CD4-positive, alpha-beta T cell (primary cell): ENCODE data around the gene RFPL3. TPM values are rescaled to one million over a fixed set of nuclear protein-coding genes. Genes with fewer than 3 reads are reported as not detected.

Experiments
- ATAC-seq: fragments of 200-7000 bp; cut with Tn5 transposase; one replicate; pipeline ENCODE4 v1.10.0; 2022; ENCODE audit warnings: mild to moderate bottlenecking; ENCODE audit not compliant: poor library complexity
- CTCF ChIA-PET: fragments of 350-600 bp; sonication (Branson Sonifier 250); formaldehyde crosslinking; loops from one replicate; lab custom pipeline; 2021; ENCODE audit warnings: antibody characterized with exemption, inconsistent platforms; lab: Charles Lee
- POLR2A ChIA-PET: fragments of 350-600 bp; sonication (Branson Sonifier 250); formaldehyde crosslinking; loops from one replicate; lab custom pipeline; 2021; ENCODE audit warnings: antibody characterized with exemption, inconsistent platforms; lab: Charles Lee
- DNase-seq, 14 experiments: peaks; one replicate each; pipeline ENCODE4 v3.0.0-alpha.2; 2013 to 2020; ENCODE audit warnings: mixed read lengths in 2 of 14
- H3K27ac ChIP-seq, 2 donors: one replicate each; pipeline versions ENCODE4 v1.5.1 to v1.7.0; 2013; ENCODE audit warnings: low read length in 2 of 2, low read depth in 1 of 2, mild to moderate bottlenecking in 1 of 2
- H3K27me3 ChIP-seq, 2 experiments: 1 replicate in 1 of 2; 2 replicates in 1 of 2; pipeline versions ENCODE4 v1.6.1 to v1.7.0; 2013; ENCODE audit warnings: low read length in 2 of 2, control low read depth in 1 of 2, mild to moderate bottlenecking in 1 of 2, moderate library complexity in 1 of 2; ENCODE audit not compliant: insufficient read depth in 2 of 2, control insufficient read depth in 1 of 2
- H3K36me3 ChIP-seq: one replicate; pipeline ENCODE4 v1.6.1; 2013; ENCODE audit warnings: low read length, control low read depth; ENCODE audit not compliant: insufficient read depth
- H3K4me1 ChIP-seq: one replicate; pipeline ENCODE4 v1.6.1; 2013; ENCODE audit warnings: low read length, control low read depth; ENCODE audit not compliant: insufficient read depth
- H3K4me3 ChIP-seq: one replicate; pipeline ENCODE4 v1.5.1; 2013; ENCODE audit warnings: mild to moderate bottlenecking, low read length, moderate library complexity
- H3K9me3 ChIP-seq, 2 experiments: 1 replicate in 1 of 2; 2 replicates in 1 of 2; pipeline versions ENCODE4 v1.6.1 to v1.7.0; 2013; ENCODE audit warnings: low read length in 2 of 2, mild to moderate bottlenecking in 2 of 2, control low read depth in 1 of 2, moderate library complexity in 1 of 2; ENCODE audit not compliant: control insufficient read depth in 1 of 2, insufficient read depth in 1 of 2
- H3K27ac Mint-ChIP-seq: one replicate; pipeline ENCODE4 v1.8.0; 2020; ENCODE audit warnings: mixed read lengths
- H3K27me3 Mint-ChIP-seq: one replicate; pipeline ENCODE4 v1.8.0; 2021; ENCODE audit warnings: mixed read lengths
- H3K36me3 Mint-ChIP-seq: one replicate; pipeline ENCODE4 v1.8.0; 2021; ENCODE audit warnings: low read depth, mixed read lengths
- H3K4me1 Mint-ChIP-seq: one replicate; pipeline ENCODE4 v1.8.0; 2021; ENCODE audit warnings: low read depth, mixed read lengths
- H3K4me3 Mint-ChIP-seq: one replicate; pipeline ENCODE4 v1.8.0; 2020; ENCODE audit warnings: mild to moderate bottlenecking, mixed read lengths
- H3K9me3 Mint-ChIP-seq: one replicate; pipeline ENCODE4 v1.8.0; 2020; ENCODE audit warnings: mixed read lengths
- CTCF ChIP-seq: fragments of 200-600 bp; IDR thresholded peaks from one replicate; pipeline ENCODE4 v1.8.0; 2022; ENCODE audit warnings: antibody characterized with exemption, mild to moderate bottlenecking
- intact Hi-C, 2 experiments: fragments of 100-400 bp; cut with DNase I in 1 of 2; cut with micrococcal nuclease in 1 of 2; formaldehyde crosslinking; loops; one replicate each; pipeline versions ENCODE4 v1.15.1 to v1.9.0; 2023 to 2025; cut with DNase I, micrococcal nuclease
- total RNA-seq, 174 experiments: library from RNA in 2 of 174; stranded (reverse) in 2 of 174; gene quantifications; one replicate each; pipeline ENCODE4 v1.2.3 and lab custom pipeline; 2021 to 2026

Gene RFPL3
- total RNA-seq, 2 experiments from 2014 or later = not detected

- DNase-seq (no peak), ATAC-seq (no peak)
- no peak overlapping the region for H3K27ac Mint-ChIP-seq
- Histone ChIP-seq H3K4me1 (no peaks in the 10 kb centered on the region), H3K4me3 (no peak overlapping the region), H3K9me3 (peaks cover 0 to 13% of the 10 kb centered on the region in 2 experiments), H3K27ac (no peak overlapping the region), H3K36me3 (no peaks in the 10 kb centered on the region), H3K27me3 (peaks cover 0 to 11% of the 10 kb centered on the region in 2 experiments)
- POLR2A ChIA-PET = no interaction called here
- peaks cover 45% of the 10 kb centered on the region for H3K27me3 Mint-ChIP-seq
- H3K36me3 Mint-ChIP-seq = no peaks in the 10 kb centered on the region
- no peaks in the 10 kb centered on the region for H3K9me3 Mint-ChIP-seq
- CTCF ChIA-PET = no interaction called here
- intact Hi-C loops = no loop called here
- H3K4me3 Mint-ChIP-seq = no peak overlapping the region
- no peaks in the 10 kb centered on the region for H3K4me1 Mint-ChIP-seq
- TF ChIP-seq CTCF = no peak
Measured at GRCh38 chr22:32333769-32334659, 23.7 kb upstream of the RFPL3 start.

- no peak overlapping the region for H3K27ac Mint-ChIP-seq
- H3K4me3 ChIP-seq = no peak overlapping the region
- H3K9me3 ChIP-seq = peaks cover 0 to 13% of the 10 kb centered on the region in 2 experiments
- TF ChIP-seq CTCF = no peak
- H3K27ac ChIP-seq = no peak overlapping the region
- no peaks in the 10 kb centered on the region for H3K4me1 Mint-ChIP-seq
- intact Hi-C loops = no loop called here
- H3K27me3 ChIP-seq = peaks cover 0 to 14% of the 10 kb centered on the region in 2 experiments
- CTCF ChIA-PET = interaction anchor here (0.9 kb wide), 1 partner anchor 10 kb away, joined by 4 read pairs; no protein-coding TSS in a partner anchor
- POLR2A ChIA-PET = no interaction called here
- H3K36me3 Mint-ChIP-seq = no peaks in the 10 kb centered on the region
- no peaks in the 10 kb centered on the region for H3K36me3 ChIP-seq
- no peak for DNase-seq
- peaks cover 49% of the 10 kb centered on the region for H3K27me3 Mint-ChIP-seq
- no peaks in the 10 kb centered on the region for H3K9me3 Mint-ChIP-seq
- no peak overlapping the region for H3K4me3 Mint-ChIP-seq
- no peak for ATAC-seq
- H3K4me1 ChIP-seq = no peaks in the 10 kb centered on the region
Measured at GRCh38 chr22:32334660-32335365, 22.9 kb upstream of the RFPL3 start.

GRCh38 chr22:32335471-32335870 is 22.2 kb upstream of the RFPL3 start:
- ChIA-PET POLR2A (no interaction called here), CTCF (interaction anchor here (0.9 kb wide), 1 partner anchor 9 kb away, joined by 4 read pairs; no protein-coding TSS in a partner anchor)
- Histone ChIP-seq H3K27me3 (peaks cover 2 to 14% of the 10 kb centered on the region in 2 experiments), H3K36me3 (no peaks in the 10 kb centered on the region), H3K27ac (no peak overlapping the region), H3K4me3 (no peak overlapping the region), H3K4me1 (no peaks in the 10 kb centered on the region), H3K9me3 (peaks cover 0 to 13% of the 10 kb centered on the region in 2 experiments)
- intact Hi-C loops = no loop called here
- Mint-ChIP-seq H3K4me1 (no peaks in the 10 kb centered on the region), H3K4me3 (no peak overlapping the region), H3K36me3 (no peaks in the 10 kb centered on the region), H3K9me3 (no peaks in the 10 kb centered on the region), H3K27ac (no peak overlapping the region), H3K27me3 (peaks cover 56% of the 10 kb centered on the region)
- no peak for TF ChIP-seq CTCF
- ATAC-seq = no peak
- DNase-seq = no peak
